OCI-LY3 (cell line): Measurements from ENCODE around the gene ERC2.

Experiments
- H2AFZ ChIP-seq: fragments of 200-600, 300-600 bp; shearing (Covaris generic); 2 replicates; pipeline ENCODE4 v1.6.0; 2014; ENCODE audit warnings: antibody characterized with exemption, low read depth, low read length
- H3K27ac ChIP-seq: fragments of 200-600, 300-600 bp; sonication (generic); 2 replicates; pipeline ENCODE4 v1.5.1; 2014; ENCODE audit warnings: mild to moderate bottlenecking, low read length, moderate library complexity, mixed read lengths
- H3K27me3 ChIP-seq: fragments of 200-600, 300-600 bp; sonication (generic); 2 replicates; pipeline ENCODE4 v1.6.1; 2014; ENCODE audit warnings: low read depth, low read length, mixed read lengths
- H3K36me3 ChIP-seq: fragments of 200-600, 300-600 bp; sonication (generic); replicated peaks from 2 replicates; pipeline ENCODE3; 2014; ENCODE audit warnings: low read depth, low read length, mixed read lengths
- H3K4me1 ChIP-seq: fragments of 300-600, 200-600 bp; sonication (generic); 2 replicates; pipeline ENCODE4 v1.6.1; 2014; ENCODE audit warnings: low read length, mixed read lengths
- H3K4me2 ChIP-seq: fragments of 200-600, 300-600 bp; sonication (generic); 2 replicates; pipeline ENCODE4 v1.6.1; 2014; ENCODE audit warnings: low read length, mixed read lengths
- H3K4me3 ChIP-seq: fragments of 300-600, 200-600 bp; sonication (generic); 2 replicates; pipeline ENCODE4 v1.5.1; 2014; ENCODE audit warnings: antibody characterized with exemption, mild to moderate bottlenecking, low read length, moderate library complexity
- H3K79me2 ChIP-seq: fragments of 300-600, 200-600 bp; shearing (Covaris generic); 2 replicates; pipeline ENCODE4 v1.6.1; 2014; ENCODE audit warnings: mild to moderate bottlenecking, low read length, mixed read lengths
- H3K9ac ChIP-seq: fragments of 300-600, 200-600 bp; shearing (Covaris generic); 2 replicates; pipeline ENCODE4 v1.6.0; 2014; ENCODE audit warnings: mild to moderate bottlenecking, low read length, moderate library complexity
- H3K9me3 ChIP-seq: fragments of 200-600, 300-600 bp; shearing (Covaris generic); 2 replicates; pipeline ENCODE4 v1.6.1; 2014; ENCODE audit warnings: low read length, mixed read lengths; ENCODE audit not compliant: insufficient read depth
- H4K20me1 ChIP-seq: fragments of 200-600, 300-600 bp; sonication (generic); 2 replicates; pipeline ENCODE4 v1.6.1; 2016; ENCODE audit warnings: low read length, mixed read lengths; ENCODE audit not compliant: insufficient read depth
- EZH2phosphoT487 ChIP-seq: fragments of 200-600 bp; shearing (Covaris generic); IDR thresholded peaks from 2 replicates; pipeline ENCODE4 v1.6.1; 2018; ENCODE audit warnings: antibody characterized with exemption, mixed run types, low read depth
- TF ChIP-seq, protein P1 (sequence below): fragments of 200-600, 300-600 bp; sonication (generic); IDR thresholded peaks from 2 replicates; pipeline ENCODE4 v1.5.1; 2014; ENCODE audit warnings: antibody characterized with exemption, low read length, low read depth

Gene ERC2

GRCh38 chr3:56351537-56351936, 116.7 kb downstream of the ERC2 start:
- H3K27me3 ChIP-seq = no peaks in the 10 kb centered on the region; the same call in 1 of the 2 replicates
- H2AFZ ChIP-seq = no peak overlapping the region
- no peak overlapping the region for H3K4me3 ChIP-seq
- no peak overlapping the region for H3K4me2 ChIP-seq
- no peaks in the 10 kb centered on the region for H3K36me3 ChIP-seq
- no peaks in the 10 kb centered on the region for H3K79me2 ChIP-seq
- no peak overlapping the region for H3K27ac ChIP-seq
- H3K4me1 ChIP-seq = no peaks in the 10 kb centered on the region
- no peaks in the 10 kb centered on the region for H3K9me3 ChIP-seq
- no peak overlapping the region for H3K9ac ChIP-seq
- no peaks in the 10 kb centered on the region for H4K20me1 ChIP-seq
- no peak for TF ChIP-seq EZH2phosphoT487
- TF ChIP-seq, protein P1, sequence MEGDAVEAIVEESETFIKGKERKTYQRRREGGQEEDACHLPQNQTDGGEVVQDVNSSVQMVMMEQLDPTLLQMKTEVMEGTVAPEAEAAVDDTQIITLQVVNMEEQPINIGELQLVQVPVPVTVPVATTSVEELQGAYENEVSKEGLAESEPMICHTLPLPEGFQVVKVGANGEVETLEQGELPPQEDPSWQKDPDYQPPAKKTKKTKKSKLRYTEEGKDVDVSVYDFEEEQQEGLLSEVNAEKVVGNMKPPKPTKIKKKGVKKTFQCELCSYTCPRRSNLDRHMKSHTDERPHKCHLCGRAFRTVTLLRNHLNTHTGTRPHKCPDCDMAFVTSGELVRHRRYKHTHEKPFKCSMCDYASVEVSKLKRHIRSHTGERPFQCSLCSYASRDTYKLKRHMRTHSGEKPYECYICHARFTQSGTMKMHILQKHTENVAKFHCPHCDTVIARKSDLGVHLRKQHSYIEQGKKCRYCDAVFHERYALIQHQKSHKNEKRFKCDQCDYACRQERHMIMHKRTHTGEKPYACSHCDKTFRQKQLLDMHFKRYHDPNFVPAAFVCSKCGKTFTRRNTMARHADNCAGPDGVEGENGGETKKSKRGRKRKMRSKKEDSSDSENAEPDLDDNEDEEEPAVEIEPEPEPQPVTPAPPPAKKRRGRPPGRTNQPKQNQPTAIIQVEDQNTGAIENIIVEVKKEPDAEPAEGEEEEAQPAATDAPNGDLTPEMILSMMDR = no peak

DNA sequence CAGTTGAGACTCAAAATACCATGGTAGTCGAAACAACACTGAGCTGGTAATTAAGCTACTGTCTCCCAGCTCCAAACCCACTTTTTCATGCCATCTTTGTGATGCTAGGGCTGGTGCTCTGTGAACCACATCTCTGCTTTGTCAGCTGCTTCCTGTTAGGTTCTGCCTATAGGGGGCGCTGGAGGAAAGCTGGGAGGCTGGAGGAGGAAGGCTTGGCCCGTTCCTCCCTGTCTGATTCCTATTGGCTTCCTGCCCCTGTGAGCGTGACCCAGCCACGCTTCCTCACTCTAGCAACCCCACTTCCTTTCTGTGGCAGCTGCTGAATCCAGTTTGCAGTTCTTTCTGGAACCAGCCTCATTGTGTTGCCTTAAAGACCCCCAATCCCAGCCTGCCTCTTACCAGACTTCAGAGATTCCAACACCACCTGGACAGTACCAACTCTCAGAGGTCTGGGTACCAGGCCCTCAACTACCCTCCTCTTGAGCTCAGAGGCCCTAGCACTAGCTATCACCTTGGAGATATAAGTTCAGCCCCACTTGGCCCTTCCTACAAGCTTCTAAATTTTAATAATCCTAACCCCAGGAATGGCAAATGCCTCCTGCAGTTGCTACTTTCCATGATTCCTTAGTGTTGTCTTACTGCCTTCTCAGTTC, 120.9 kb downstream of the ERC2 start:
- Histone ChIP-seq H3K79me2 (no peaks in the 10 kb centered on the region), H3K9ac (no peak overlapping the region), H3K9me3 (no peaks in the 10 kb centered on the region), H3K36me3 (no peaks in the 10 kb centered on the region), H2AFZ (no peak overlapping the region), H3K4me1 (no peaks in the 10 kb centered on the region), H3K4me3 (no peak overlapping the region), H3K4me2 (no peak overlapping the region), H3K27ac (no peak overlapping the region), H3K27me3 (peaks cover 23% of the 10 kb centered on the region), H4K20me1 (no peaks in the 10 kb centered on the region)
- TF ChIP-seq EZH2phosphoT487 = no peak
- TF ChIP-seq, protein P1 = peak; percentile 60

- Histone ChIP-seq H3K79me2 (no peaks in the 10 kb centered on the region), H3K27me3 (peaks cover 41% of the 10 kb centered on the region), H3K27ac (no peak overlapping the region), H4K20me1 (0 out of 2 replicates have a peak, but pooled peaks cover 3% of the 10 kb centered on the region), H2AFZ (no peak overlapping the region), H3K36me3 (no peaks in the 10 kb centered on the region), H3K9ac (no peak overlapping the region), H3K4me2 (no peak overlapping the region), H3K9me3 (no peaks in the 10 kb centered on the region), H3K4me3 (no peak overlapping the region), H3K4me1 (no peaks in the 10 kb centered on the region)
- TF ChIP-seq, protein P1 = no peak
- TF ChIP-seq EZH2phosphoT487 = no peak
Observed at GRCh38 chr3:56342475-56342874, 125.8 kb downstream of the ERC2 start.

- Histone ChIP-seq H3K4me2 (no peak overlapping the region), H3K4me1 (no peaks in the 10 kb centered on the region), H4K20me1 (0 out of 2 replicates have a peak, but pooled peaks cover 3% of the 10 kb centered on the region), H2AFZ (no peak overlapping the region), H3K9me3 (no peaks in the 10 kb centered on the region), H3K36me3 (no peaks in the 10 kb centered on the region), H3K79me2 (no peaks in the 10 kb centered on the region), H3K9ac (no peak overlapping the region), H3K27me3 (peaks cover 40% of the 10 kb centered on the region), H3K27ac (no peak overlapping the region), H3K4me3 (no peak overlapping the region)
- TF ChIP-seq, protein P1 = no peak
- TF ChIP-seq EZH2phosphoT487 = no peak
Observed at GRCh38 chr3:56339671-56340070, 128.6 kb downstream of the ERC2 start.
